A549 treated with dexamethasone at 1 μM for 4 hours (cell line): ENCODE results near the gene BCAT1. TPM values are rescaled to one million over a fixed set of nuclear protein-coding genes. Genes with fewer than 3 reads are reported as not detected.

Source experiments
- total RNA-seq: library from RNA; stranded (reverse); fragments of 200-300 nt; extraction: Qiagen RNA extraction; gene quantifications from 5 replicates; pipeline ENCODE4 v1.2.3, GENCODE V29; 2022

Gene BCAT1
- 8.3 to 14.8 TPM (median 12.5 TPM) in 5 replicates for total RNA-seq

GRCh38 chr12:24948757-24949722, at the start of gene BCAT1:
TSS of gene BCAT1 (minus strand) at chr12:24949101. CDS start at chr12:24948932, 169 bp downstream.

Other genes starting within 250 kb of the BCAT1 start
- 0.06 to 0.16 TPM (median 0.14 TPM) in 5 replicates for gene DNAI7, start 246.1 kb upstream of the BCAT1 start, total RNA-seq
- 7.8 to 11.9 TPM (median 8.9 TPM) in 5 replicates for gene ETFRF1, start 246.1 kb upstream of the BCAT1 start, total RNA-seq